Prostate gland (tissue), 2 donors: Measurements from ENCODE around the gene DOCK10. TPM values are rescaled to one million over a fixed set of nuclear protein-coding genes. Genes with fewer than 3 reads are reported as not detected.

Experiments used
- DNase-seq: peaks from one replicate; pipeline ENCODE4 v3.0.0-alpha.2; 2019; ENCODE audit warnings: low spot score
- H3K27ac ChIP-seq, 2 donors: fragments of 200-600 bp; sonication (generic); 2 replicates each; pipeline ENCODE4 v1.5.1; 2017 to 2019
- H3K27me3 ChIP-seq: fragments of 200-600 bp; sonication (generic); replicated peaks from 2 replicates; pipeline ENCODE4 v1.5.1; 2019; ENCODE audit not compliant: insufficient read depth
- H3K36me3 ChIP-seq, 2 donors: fragments of 200-600 bp; sonication (generic); 1 replicate in 1 of 2; 2 replicates in 1 of 2; pipeline versions ENCODE4 v1.5.1 to v1.8.1; 2017 to 2019
- H3K4me1 ChIP-seq: fragments of 200-600 bp; sonication (generic); replicated peaks from 2 replicates; pipeline ENCODE4 v1.5.1; 2019
- H3K4me3 ChIP-seq, 2 donors: fragments of 200-600 bp; sonication (generic); 2 replicates each; pipeline ENCODE4 v1.5.1; 2017 to 2019
- H3K9me3 ChIP-seq: fragments of 200-600 bp; sonication (generic); 2 replicates; pipeline ENCODE4 v1.5.1; 2017
- POLR2A ChIP-seq: fragments of 450-650 bp; IDR thresholded peaks from one replicate; pipeline ENCODE4 v1.6.1; 2016; ENCODE audit warnings: antibody characterized with exemption, mild to moderate bottlenecking
- POLR2AphosphoS5 ChIP-seq: sonication (generic); formaldehyde crosslinking; IDR thresholded peaks from one replicate; pipeline ENCODE4 v1.6.1; 2017; ENCODE audit warnings: antibody characterized with exemption
- WGBS: methylation state at CpG from one replicate; pipeline ENCODE4 v1.1.5; 2018; 5-methylcytosine and 5-hydroxymethylcytosine counted together
- intact Hi-C: fragments of 100-400 bp; cut with DNase I; formaldehyde crosslinking; loops from one replicate; pipeline ENCODE4 v1.14.2; 2022
- total RNA-seq, 2 donors: library from RNA; depleted of rRNA; stranded (reverse); fragments of >200 nt; gene quantifications; one replicate each; pipeline ENCODE4 v1.1.0, GENCODE V29; 2016
- TF ChIP-seq, protein P1 (sequence below), 4 experiments: fragments of 200-600 bp in 2 of 4; fragments of 450-650 bp in 2 of 4; sonication (generic) in 2 of 4; IDR thresholded peaks; 1 replicate in 3 of 4; 2 replicates in 1 of 4; pipeline ENCODE4 v1.5.1; 2016 to 2019; ENCODE audit warnings: antibody characterized with exemption in 4 of 4, mild to moderate bottlenecking in 2 of 4, moderate library complexity in 2 of 4

Gene DOCK10
- total RNA-seq, 2 donors from 2014 or later: 4.8 to 6.2 TPM

DNA sequence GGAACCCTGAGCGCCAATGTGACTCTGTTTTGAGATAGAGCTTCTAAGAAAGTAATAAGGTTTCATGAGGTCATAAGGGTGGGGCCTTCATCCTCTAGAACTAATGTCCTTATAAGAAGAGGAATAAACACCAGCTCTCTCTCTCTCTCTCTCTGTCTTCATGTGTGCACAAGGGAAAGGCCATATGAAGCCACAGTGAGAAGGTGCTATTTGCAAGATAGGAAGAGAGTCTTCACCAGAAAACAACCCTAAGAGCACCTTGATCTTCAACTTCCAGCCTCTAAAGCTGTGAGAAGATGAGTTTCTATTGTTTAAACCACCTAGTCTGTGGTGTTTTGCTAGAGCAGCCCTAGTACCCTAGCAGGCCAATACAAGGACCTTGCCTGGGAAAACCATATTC is 55.8 kb downstream of the DOCK10 start:
- Histone ChIP-seq H3K36me3 (no peaks in the 10 kb centered on the region), H3K9me3 (no peaks in the 10 kb centered on the region)
- intact Hi-C loops: no loop called here

DNA sequence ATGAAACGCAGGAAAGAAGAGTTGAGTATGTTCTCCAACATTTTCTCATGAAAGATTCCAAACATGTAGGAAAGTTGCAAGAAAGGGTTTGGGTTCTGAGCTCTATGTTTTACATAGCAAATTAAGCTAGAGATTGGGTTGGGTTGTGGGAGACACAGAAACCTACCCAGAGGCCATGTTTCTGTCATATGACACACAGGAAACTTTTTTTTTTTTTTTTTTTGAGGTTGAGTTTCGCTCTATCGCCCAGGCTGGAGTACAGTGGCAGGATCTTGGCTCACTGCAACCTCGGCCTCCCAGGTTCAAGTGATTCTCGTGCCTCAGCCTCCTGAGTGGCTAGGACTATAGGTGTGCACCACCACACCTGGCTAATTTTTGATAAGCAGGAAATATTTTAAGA is 57.6 kb downstream of the DOCK10 start:
- H3K9me3 ChIP-seq: no peaks in the 10 kb centered on the region
- WGBS: 92% methylated on average over 5 of the region's 5 CpGs
- H3K36me3 ChIP-seq: no peaks in the 10 kb centered on the region
- TF ChIP-seq, protein P1, sequence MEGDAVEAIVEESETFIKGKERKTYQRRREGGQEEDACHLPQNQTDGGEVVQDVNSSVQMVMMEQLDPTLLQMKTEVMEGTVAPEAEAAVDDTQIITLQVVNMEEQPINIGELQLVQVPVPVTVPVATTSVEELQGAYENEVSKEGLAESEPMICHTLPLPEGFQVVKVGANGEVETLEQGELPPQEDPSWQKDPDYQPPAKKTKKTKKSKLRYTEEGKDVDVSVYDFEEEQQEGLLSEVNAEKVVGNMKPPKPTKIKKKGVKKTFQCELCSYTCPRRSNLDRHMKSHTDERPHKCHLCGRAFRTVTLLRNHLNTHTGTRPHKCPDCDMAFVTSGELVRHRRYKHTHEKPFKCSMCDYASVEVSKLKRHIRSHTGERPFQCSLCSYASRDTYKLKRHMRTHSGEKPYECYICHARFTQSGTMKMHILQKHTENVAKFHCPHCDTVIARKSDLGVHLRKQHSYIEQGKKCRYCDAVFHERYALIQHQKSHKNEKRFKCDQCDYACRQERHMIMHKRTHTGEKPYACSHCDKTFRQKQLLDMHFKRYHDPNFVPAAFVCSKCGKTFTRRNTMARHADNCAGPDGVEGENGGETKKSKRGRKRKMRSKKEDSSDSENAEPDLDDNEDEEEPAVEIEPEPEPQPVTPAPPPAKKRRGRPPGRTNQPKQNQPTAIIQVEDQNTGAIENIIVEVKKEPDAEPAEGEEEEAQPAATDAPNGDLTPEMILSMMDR (IDR thresholded peaks at IDR 0.05): no peak
- TF ChIP-seq POLR2A: no peak
- TF ChIP-seq POLR2AphosphoS5: no peak
- H3K4me3 ChIP-seq: no peak overlapping the region
- no peak overlapping the region for H3K27ac ChIP-seq
- DNase-seq: no peak
- intact Hi-C loops: no loop called here
- H3K4me1 ChIP-seq: no peaks in the 10 kb centered on the region
- H3K27me3 ChIP-seq: peaks cover 6% of the 10 kb centered on the region

More for the DNA sequence above, 55.8 kb downstream of the DOCK10 start:
- no peak overlapping the region for H3K4me3 ChIP-seq
- no peak for DNase-seq
- TF ChIP-seq, protein P1 (IDR thresholded peaks at IDR 0.05): no peak
- TF ChIP-seq POLR2AphosphoS5: no peak
- H3K27me3 ChIP-seq: peaks cover 6% of the 10 kb centered on the region
- no peak overlapping the region for H3K27ac ChIP-seq
- 100% methylated on average over 1 of the region's 1 CpG for WGBS
- no peaks in the 10 kb centered on the region for H3K4me1 ChIP-seq

DNA sequence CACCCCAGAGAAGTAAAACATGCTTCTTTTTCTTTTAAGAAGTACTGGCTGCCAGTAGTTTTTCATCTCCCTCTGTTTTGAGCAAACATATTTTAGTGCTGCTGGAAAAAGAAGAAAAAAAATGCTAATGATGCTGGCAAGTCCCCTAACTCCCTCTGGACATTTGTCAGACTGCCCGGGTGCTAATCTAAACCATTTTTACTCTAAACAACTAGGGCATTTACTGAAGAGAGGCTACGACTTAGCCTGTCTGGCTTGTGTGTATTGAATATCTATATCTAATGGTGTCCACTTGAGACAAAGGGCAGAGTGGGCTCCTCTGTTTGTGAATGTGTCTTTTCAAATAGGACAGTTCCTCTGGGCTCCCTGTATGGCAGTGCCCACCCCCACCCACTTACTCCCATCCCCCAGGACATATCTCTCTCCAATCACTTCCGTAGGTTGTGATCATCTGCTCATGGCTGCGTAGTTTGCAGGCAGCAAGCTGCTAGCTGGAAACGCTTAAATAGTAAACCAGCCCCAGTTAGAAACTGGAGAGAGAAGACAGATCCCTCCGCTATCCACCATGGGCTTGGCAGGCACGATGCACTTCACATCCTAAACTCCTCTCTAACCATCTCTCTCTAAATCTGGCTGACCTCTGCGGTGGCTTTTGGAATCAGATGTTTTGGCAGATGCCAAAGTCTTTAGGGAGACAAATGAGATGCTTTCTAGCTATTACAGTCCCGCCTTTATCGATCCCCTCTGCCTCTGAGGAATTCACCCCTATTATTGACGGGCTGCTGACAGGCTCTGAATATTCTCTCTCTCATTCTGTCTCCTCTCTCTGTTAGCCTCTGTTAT is 58.3 kb downstream of the DOCK10 start:
- intact Hi-C loops: no loop called here
- no peak overlapping the region for H3K27ac ChIP-seq
- no peak for TF ChIP-seq POLR2A
- TF ChIP-seq POLR2AphosphoS5: no peak
- TF ChIP-seq, protein P1 (IDR thresholded peaks at IDR 0.05): no peak
- no peaks in the 10 kb centered on the region for H3K4me1 ChIP-seq
- DNase-seq: no peak
- H3K4me3 ChIP-seq: no peak overlapping the region
- WGBS: 50% methylated on average over 11 of the region's 11 CpGs
- no peaks in the 10 kb centered on the region for H3K9me3 ChIP-seq
- peaks cover 6% of the 10 kb centered on the region for H3K27me3 ChIP-seq
- no peaks in the 10 kb centered on the region for H3K36me3 ChIP-seq

DNA sequence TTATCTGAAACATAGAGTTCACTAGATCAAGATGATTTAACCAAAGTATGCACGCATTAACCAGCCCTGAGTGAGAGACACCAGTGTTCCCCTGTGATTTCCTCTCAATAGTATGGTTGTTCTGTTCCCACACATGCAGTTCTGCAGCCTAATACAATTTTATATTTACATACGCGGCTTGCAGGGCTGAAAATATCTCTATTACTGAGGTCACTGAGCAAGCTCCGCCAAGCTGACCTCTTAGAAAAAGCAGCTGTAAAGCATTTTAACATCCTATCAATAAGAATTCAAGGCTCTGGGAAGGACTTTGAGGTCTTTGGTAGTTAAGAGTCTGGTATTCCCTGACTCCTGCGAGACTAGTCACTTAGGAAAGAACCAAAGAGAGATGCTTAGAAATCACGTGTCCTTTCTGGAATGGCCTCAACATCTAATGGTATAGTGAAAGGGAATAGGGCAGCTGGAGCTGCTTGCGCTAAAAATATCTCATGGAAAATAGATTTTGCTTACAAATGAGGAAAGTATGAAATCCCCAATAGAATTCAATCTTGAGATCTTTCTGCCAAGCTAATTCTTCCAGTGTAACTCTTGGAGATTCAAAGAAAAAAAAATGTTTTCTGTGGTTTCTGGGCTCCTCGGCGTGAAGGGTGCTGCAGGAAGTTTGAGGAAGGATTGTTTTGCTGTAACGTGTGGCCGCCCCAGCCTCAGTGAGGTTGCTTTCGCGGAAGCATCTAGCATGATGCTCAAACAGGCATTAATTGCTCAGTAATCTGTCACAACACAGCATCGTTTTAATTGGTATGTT is 59.2 kb downstream of the DOCK10 start:
- Histone ChIP-seq H3K4me3 (no peak overlapping the region), H3K27me3 (no peaks in the 10 kb centered on the region), H3K27ac (no peak overlapping the region), H3K4me1 (no peaks in the 10 kb centered on the region), H3K9me3 (no peaks in the 10 kb centered on the region), H3K36me3 (no peaks in the 10 kb centered on the region)
- intact Hi-C loops: no loop called here
- TF ChIP-seq POLR2AphosphoS5 (no peak), POLR2A (no peak)
- TF ChIP-seq, protein P1 (IDR thresholded peaks at IDR 0.05): no peak
- WGBS: 39% methylated on average over 14 of the region's 14 CpGs
- no peak for DNase-seq
